Measurements from ENCODE around the gene RASSF8.

Gene RASSF8

DNA sequence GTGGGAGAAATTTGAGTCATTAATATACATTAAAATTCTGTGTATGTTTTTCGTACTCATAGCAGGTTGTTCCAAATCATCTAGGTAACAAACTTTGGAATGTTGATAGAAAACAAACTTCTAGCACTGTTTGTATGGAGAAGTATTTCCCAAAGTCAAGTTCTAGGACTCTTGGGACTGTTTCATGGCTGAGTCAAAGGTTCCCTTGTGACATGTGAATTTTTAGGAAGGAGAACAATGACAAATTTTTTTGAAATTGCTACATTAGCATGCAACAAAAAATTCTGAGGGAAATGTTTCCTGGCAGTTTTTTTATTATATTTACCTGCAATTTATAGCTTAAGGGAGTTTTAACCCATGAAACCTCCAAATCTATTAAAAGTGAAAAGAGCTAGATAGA, 73.8 kb downstream of the RASSF8 start:
- H3K4me3 ChIP-seq (ENCODE audit: low read depth, low read length) = no peak overlapping the region

DNA sequence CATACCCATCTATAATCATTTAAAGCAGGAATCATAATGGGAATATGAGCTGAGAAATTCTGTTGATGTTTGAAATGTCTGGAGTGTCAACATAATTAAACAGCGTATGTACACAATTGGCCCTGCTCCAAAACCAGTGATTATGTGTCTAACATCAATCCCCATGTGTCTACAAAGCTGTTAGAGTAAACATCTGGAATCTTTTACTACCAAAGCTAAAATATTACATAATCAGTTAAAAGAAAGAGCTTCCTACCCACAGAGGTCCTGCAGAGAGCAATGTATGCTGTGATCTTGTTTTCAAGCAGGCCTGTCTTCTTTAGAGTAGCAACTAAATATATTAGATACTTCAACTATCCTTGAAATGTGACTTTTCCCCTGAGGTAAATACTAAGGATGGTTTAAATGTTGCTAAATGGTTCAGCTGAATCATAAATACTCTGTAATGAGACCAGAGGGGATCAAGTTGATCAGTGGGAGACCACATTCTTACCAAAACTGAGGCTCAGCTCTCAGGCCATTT, 74.3 kb downstream of the RASSF8 start:
- TF ChIP-seq, protein P1, sequence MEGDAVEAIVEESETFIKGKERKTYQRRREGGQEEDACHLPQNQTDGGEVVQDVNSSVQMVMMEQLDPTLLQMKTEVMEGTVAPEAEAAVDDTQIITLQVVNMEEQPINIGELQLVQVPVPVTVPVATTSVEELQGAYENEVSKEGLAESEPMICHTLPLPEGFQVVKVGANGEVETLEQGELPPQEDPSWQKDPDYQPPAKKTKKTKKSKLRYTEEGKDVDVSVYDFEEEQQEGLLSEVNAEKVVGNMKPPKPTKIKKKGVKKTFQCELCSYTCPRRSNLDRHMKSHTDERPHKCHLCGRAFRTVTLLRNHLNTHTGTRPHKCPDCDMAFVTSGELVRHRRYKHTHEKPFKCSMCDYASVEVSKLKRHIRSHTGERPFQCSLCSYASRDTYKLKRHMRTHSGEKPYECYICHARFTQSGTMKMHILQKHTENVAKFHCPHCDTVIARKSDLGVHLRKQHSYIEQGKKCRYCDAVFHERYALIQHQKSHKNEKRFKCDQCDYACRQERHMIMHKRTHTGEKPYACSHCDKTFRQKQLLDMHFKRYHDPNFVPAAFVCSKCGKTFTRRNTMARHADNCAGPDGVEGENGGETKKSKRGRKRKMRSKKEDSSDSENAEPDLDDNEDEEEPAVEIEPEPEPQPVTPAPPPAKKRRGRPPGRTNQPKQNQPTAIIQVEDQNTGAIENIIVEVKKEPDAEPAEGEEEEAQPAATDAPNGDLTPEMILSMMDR (IDR thresholded peaks at IDR 0.05; ENCODE audit: low read depth, low read length) = no peak
- no peak overlapping the region for H3K4me3 ChIP-seq (ENCODE audit: low read depth, low read length)

More for the DNA sequence above, 73.8 kb downstream of the RASSF8 start:
- TF ChIP-seq, protein P1 (IDR thresholded peaks at IDR 0.05; ENCODE audit: low read depth, low read length) = no peak

DNA sequence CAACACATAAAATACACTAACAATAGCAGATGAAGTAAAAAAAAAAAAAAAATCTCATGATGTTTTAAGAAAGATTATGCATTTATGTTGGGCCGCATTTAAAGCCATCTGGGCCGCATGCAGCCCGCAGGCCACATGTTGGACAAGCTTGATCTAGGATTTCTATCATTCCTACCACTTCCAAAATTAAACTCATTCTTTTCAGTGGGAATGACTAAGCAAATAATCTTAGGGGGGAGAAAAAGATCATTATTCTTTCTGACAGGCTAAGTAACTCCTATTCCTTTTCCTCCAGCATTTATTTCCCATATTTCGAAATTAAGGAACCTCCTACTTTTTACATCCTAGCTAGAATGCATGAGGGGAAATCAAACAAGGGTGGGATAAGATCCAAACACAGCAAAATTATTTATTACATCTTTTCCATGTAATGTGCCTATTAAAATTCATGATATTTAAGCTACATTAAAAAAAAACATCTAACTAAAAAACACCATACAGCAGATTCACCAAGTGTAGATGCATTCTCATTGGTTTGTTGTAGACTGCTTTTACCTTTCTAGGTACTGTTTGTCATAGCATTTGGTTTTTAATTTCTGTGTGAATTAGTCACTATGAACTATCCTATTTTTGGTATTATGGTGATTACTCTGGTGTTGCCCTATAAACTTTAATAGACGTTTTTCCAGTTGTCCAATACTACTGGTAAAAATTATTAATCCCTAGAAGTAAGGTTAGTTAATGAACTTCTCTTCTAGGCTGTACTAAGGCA, 76.1 kb downstream of the RASSF8 start:
- H3K4me3 ChIP-seq (ENCODE audit: low read depth, low read length) = no peak overlapping the region
- TF ChIP-seq, protein P1 (IDR thresholded peaks at IDR 0.05; ENCODE audit: low read depth, low read length) = no peak

DNA sequence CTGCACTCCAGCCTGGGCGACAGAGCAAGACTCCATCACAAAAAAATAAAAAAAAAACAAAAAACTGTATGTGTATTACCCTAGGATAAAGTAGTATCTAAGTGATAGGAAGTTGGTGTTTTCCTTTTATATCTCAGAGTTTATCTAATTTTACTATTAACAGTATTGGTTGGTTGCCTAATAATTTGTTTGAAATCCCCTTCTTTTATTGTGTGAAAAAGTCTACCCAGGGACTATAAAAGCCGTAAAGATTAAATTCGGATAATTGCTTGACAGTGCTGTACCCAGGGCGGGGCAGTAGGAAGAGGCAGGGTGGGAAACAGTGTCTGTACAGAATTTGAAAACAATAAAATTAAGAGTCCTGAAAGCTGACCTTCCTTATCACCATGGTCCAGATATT, 78.4 kb downstream of the RASSF8 start:
- no peak overlapping the region for H3K4me3 ChIP-seq (ENCODE audit: low read depth, low read length)
- TF ChIP-seq, protein P1 (IDR thresholded peaks at IDR 0.05; ENCODE audit: low read depth, low read length) = no peak

DNA sequence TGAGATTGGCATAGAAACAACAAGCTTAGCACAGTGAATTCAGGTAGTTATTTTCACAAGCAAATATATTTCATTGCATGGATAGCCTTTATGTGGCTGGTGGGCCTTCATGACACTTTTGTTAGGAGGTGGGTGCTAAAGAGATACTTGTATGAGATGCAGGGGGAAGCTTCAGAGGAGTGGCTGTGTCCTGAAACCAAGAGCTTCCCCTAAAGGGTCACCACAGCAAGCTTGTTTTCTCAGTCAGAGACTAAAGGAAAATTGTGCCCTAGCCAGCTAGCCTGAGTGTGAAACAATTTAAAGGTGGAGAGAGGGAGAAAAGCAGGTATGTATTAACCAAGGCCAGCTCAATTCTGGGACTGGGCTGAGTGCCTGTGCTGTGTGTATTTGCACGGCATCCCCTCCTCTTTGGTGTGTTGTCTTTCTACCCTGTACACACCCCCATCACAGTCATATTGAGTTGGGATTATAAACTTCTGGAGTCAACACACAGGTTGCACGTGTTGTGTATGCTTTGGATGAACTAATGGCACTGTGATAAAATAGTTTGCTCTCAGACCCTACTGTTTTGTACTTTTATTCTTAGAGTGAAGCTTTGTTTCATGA, 79.2 kb downstream of the RASSF8 start:
- TF ChIP-seq, protein P1 (IDR thresholded peaks at IDR 0.05; ENCODE audit: low read depth, low read length) = no peak
- no peak overlapping the region for H3K4me3 ChIP-seq (ENCODE audit: low read depth, low read length)

DNA sequence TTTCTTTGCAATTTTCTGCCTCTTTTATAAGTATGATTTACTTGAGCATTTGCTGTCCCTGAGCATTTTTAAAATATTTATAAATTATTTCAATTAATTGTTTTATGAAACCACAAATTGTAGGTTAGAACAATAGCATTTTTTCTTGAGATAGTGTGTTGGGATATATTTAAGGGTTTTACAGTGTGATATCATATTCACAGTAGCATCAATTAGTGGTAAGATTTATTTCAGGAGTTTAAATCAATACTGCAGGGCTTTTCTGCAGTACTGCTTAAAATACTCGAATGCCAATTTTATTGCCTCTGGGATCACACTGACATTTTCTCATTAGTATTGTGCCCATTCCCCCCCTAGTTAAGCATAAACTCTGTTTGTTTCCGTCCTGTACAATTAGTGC, 84.2 kb downstream of the RASSF8 start:
- TF ChIP-seq, protein P1 (IDR thresholded peaks at IDR 0.05; ENCODE audit: low read depth, low read length) = no peak
- no peak overlapping the region for H3K4me3 ChIP-seq (ENCODE audit: low read depth, low read length)

All from WI38 (cell line).